K562 (cell line): Measurements from ENCODE around the gene KNG1.

ENCODE experiments used
- ELF1 ChIP-seq: fragments of 200-800 bp; sonication (Bioruptor generic); IDR thresholded peaks from 2 replicates; pipeline ENCODE4 v1.6.1; 2016; ENCODE audit warnings: missing genetic modification characterization, missing compliant biosample characterization
- GABPA ChIP-seq: fragments of 200-800 bp; sonication (Bioruptor generic); conservative IDR thresholded peaks from 2 replicates; pipeline ENCODE4 v1.6.1; 2016; ENCODE audit warnings: low read depth, missing genetic modification characterization, missing compliant biosample characterization
- MYC ChIP-seq, 2 experiments: fragments of 250-450 bp in 1 of 2; sonication (Bioruptor Pico) in 1 of 2; IDR thresholded peaks; 2 replicates each; pipeline versions ENCODE4 v1.5.1 to v1.6.1; 2012 to 2021; ENCODE audit warnings: low read depth in 2 of 2, borderline replicate concordance in 1 of 2, improper control_type of control experiment in 1 of 2, low read length in 1 of 2, mild to moderate bottlenecking in 1 of 2, moderate library complexity in 1 of 2
- NFIC ChIP-seq: fragments of 450-650 bp; IDR thresholded peaks from 2 replicates; pipeline ENCODE4 v1.6.1; 2017; ENCODE audit warnings: mild to moderate bottlenecking, inconsistent platforms
- RNF2 ChIP-seq: sonication (generic); IDR thresholded peaks from 2 replicates; pipeline ENCODE4 v1.6.1; 2016
- ZBTB11 ChIP-seq, 3 experiments: fragments of 200-800 bp in 1 of 3; fragments of 250-450 bp in 1 of 3; fragments of 450-650 bp in 1 of 3; sonication (Bioruptor Pico) in 1 of 3; sonication (Bioruptor generic) in 1 of 3; formaldehyde crosslinking in 1 of 3; IDR thresholded peaks; 2 replicates each; pipeline versions ENCODE4 v1.6.1 to v1.8.0; 2016 to 2022; ENCODE audit warnings: mild to moderate bottlenecking in 2 of 3, missing genetic modification characterization in 2 of 3, missing compliant biosample characterization in 1 of 3, moderate library complexity in 1 of 3
- ZMIZ1 ChIP-seq, 2 experiments: fragments of 150-350 bp in 1 of 2; IDR thresholded peaks; 2 replicates each; pipeline ENCODE4 v1.6.1; 2012 to 2016; ENCODE audit warnings: low read depth in 2 of 2, low read length in 2 of 2, mild to moderate bottlenecking in 1 of 2, moderate library complexity in 1 of 2
- ZNF785 ChIP-seq: fragments of 250-450 bp; sonication (Bioruptor Pico); IDR thresholded peaks from 2 replicates; pipeline ENCODE4 v1.4.0; 2020; ENCODE audit warnings: mild to moderate bottlenecking
- TF ChIP-seq, protein P1 (sequence below), 2 experiments: fragments of 450-650 bp; formaldehyde crosslinking in 1 of 2; IDR thresholded peaks; 2 replicates each; pipeline versions ENCODE4 v1.4.0 to v1.6.1; 2014 to 2020; ENCODE audit warnings: mild to moderate bottlenecking in 2 of 2, borderline replicate concordance in 1 of 2, low read depth in 1 of 2

- no peak for TF ChIP-seq ZMIZ1 (IDR thresholded peaks at IDR 0.05; ENCODE audit: low read depth in 2 of 2, low read length in 2 of 2)
- no peak for TF ChIP-seq ZNF785
- no peak for TF ChIP-seq GABPA
- TF ChIP-seq, protein P1, sequence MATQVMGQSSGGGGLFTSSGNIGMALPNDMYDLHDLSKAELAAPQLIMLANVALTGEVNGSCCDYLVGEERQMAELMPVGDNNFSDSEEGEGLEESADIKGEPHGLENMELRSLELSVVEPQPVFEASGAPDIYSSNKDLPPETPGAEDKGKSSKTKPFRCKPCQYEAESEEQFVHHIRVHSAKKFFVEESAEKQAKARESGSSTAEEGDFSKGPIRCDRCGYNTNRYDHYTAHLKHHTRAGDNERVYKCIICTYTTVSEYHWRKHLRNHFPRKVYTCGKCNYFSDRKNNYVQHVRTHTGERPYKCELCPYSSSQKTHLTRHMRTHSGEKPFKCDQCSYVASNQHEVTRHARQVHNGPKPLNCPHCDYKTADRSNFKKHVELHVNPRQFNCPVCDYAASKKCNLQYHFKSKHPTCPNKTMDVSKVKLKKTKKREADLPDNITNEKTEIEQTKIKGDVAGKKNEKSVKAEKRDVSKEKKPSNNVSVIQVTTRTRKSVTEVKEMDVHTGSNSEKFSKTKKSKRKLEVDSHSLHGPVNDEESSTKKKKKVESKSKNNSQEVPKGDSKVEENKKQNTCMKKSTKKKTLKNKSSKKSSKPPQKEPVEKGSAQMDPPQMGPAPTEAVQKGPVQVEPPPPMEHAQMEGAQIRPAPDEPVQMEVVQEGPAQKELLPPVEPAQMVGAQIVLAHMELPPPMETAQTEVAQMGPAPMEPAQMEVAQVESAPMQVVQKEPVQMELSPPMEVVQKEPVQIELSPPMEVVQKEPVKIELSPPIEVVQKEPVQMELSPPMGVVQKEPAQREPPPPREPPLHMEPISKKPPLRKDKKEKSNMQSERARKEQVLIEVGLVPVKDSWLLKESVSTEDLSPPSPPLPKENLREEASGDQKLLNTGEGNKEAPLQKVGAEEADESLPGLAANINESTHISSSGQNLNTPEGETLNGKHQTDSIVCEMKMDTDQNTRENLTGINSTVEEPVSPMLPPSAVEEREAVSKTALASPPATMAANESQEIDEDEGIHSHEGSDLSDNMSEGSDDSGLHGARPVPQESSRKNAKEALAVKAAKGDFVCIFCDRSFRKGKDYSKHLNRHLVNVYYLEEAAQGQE (IDR thresholded peaks at IDR 0.05; ENCODE audit: borderline replicate concordance): no peak
- TF ChIP-seq, protein P1 (CRISPR knock-in tag; IDR thresholded peaks at IDR 0.05; ENCODE audit: low read depth): no peak
- no peak for TF ChIP-seq ELF1
- no peak for TF ChIP-seq MYC (IDR thresholded peaks at IDR 0.05; ENCODE audit: low read depth, low read length)
- TF ChIP-seq MYC (CRISPR knock-in tag; IDR thresholded peaks at IDR 0.05; ENCODE audit: borderline replicate concordance, low read depth): no peak
- TF ChIP-seq NFIC: no peak
- TF ChIP-seq ZBTB11 (CRISPR knock-in tag; IDR thresholded peaks at IDR 0.05): no peak
- no peak for TF ChIP-seq RNF2
These were observed 7.8 kb downstream of the KNG1 start for GRCh38 chr3:186724911-186725310.
